Endothelial cell of umbilical vein (primary cell): Measurements from ENCODE around the gene OCA2. TPM values are rescaled to one million over a fixed set of nuclear protein-coding genes. Genes with fewer than 3 reads are reported as not detected.

Experiments
- BruUV-seq: library from RNA; stranded (reverse); fragments of 400-500 nt; replicated peaks from 2 replicates; lab custom pipeline; 2021; lab: Mats Ljungman, UMichigan
- CTCF ChIA-PET: fragments of 300-600, 350-600 bp; sonication (Branson Sonifier 250); formaldehyde crosslinking; loops from one replicate; lab custom pipeline; 2021; ENCODE audit warnings: antibody characterized with exemption, inconsistent platforms; lab: Charles Lee
- POLR2A ChIA-PET: fragments of 300-600, 350-600 bp; sonication (Branson Sonifier 250); formaldehyde crosslinking; loops from one replicate; lab custom pipeline; 2021; ENCODE audit warnings: antibody characterized with exemption, inconsistent platforms; lab: Charles Lee
- DNase-seq: peaks from one replicate; pipeline ENCODE4 v3.0.0-alpha.2; 2011; ENCODE audit warnings: low read depth, low spot score
- FAIRE-seq: peaks from 2 replicates; lab custom pipeline; 2011; peaks lifted over from hg19 to GRCh38; lab: Jason Lieb, UNC
- H2AFZ ChIP-seq: 2 replicates; pipeline ENCODE4 v1.6.0; 2012; ENCODE audit warnings: low read depth, low read length, control low read depth, inconsistent platforms
- H3K27ac ChIP-seq: 2 replicates; pipeline ENCODE4 v1.5.1; 2011; ENCODE audit warnings: low read depth, mild to moderate bottlenecking, control low read depth, low read length, moderate library complexity; ENCODE audit not compliant: insufficient read depth
- H3K27me3 ChIP-seq, 2 experiments: 2 replicates each; pipeline versions ENCODE4 v1.6.0 to v1.6.1; 2011; ENCODE audit warnings: low read length in 2 of 2, mixed read lengths in 1 of 2; ENCODE audit not compliant: control insufficient read depth in 2 of 2, insufficient read depth in 2 of 2
- H3K36me3 ChIP-seq, 2 experiments: 2 replicates in 1 of 2; 3 replicates in 1 of 2; pipeline ENCODE4 v1.5.1; 2011; ENCODE audit warnings: low read length in 2 of 2, mild to moderate bottlenecking in 1 of 2, moderate library complexity in 1 of 2; ENCODE audit not compliant: control insufficient read depth in 2 of 2, insufficient read depth in 2 of 2; ENCODE audit errors: extremely low read depth in 1 of 2
- H3K4me1 ChIP-seq: 3 replicates; pipeline ENCODE4 v1.5.1; 2011; ENCODE audit warnings: mild to moderate bottlenecking, low read length; ENCODE audit not compliant: control insufficient read depth, insufficient read depth; ENCODE audit errors: extremely low read depth
- H3K4me2 ChIP-seq: 2 replicates; pipeline ENCODE4 v1.6.1; 2011; ENCODE audit warnings: low read length, control low read depth, mixed read lengths; ENCODE audit not compliant: insufficient read depth
- H3K4me3 ChIP-seq, 3 experiments: fragments of 200-600 bp in 1 of 3; sonication (generic), shearing (Covaris generic) in 1 of 3; replicated peaks in 1 of 3; 2 replicates each; pipeline ENCODE4 v1.5.1; 2011 to 2016; ENCODE audit warnings: control low read depth in 3 of 3, low read length in 3 of 3, mild to moderate bottlenecking in 2 of 3, inconsistent platforms in 1 of 3, low read depth in 1 of 3, moderate library complexity in 1 of 3; ENCODE audit not compliant: insufficient read depth in 1 of 3
- H3K79me2 ChIP-seq: 2 replicates; pipeline ENCODE4 v1.6.0; 2012; ENCODE audit warnings: low read length, inconsistent platforms; ENCODE audit not compliant: control insufficient read depth, insufficient read depth
- H3K9ac ChIP-seq: replicated peaks from 2 replicates; pipeline ENCODE3; 2011; ENCODE audit warnings: low read length, control low read depth; ENCODE audit not compliant: insufficient read depth; ENCODE audit errors: extremely low read depth
- H3K9me1 ChIP-seq: replicated peaks from 3 replicates; pipeline ENCODE4 v1.6.0; 2011; ENCODE audit warnings: mild to moderate bottlenecking, low read length; ENCODE audit not compliant: control insufficient read depth, insufficient read depth; ENCODE audit errors: extremely low read depth
- H3K9me3 ChIP-seq: replicated peaks from 2 replicates; pipeline ENCODE4 v1.5.1; 2012; ENCODE audit warnings: low read length, inconsistent platforms; ENCODE audit not compliant: control insufficient read depth, insufficient read depth
- H4K20me1 ChIP-seq: replicated peaks from 2 replicates; pipeline ENCODE3; 2011; ENCODE audit warnings: mild to moderate bottlenecking, low read length; ENCODE audit not compliant: control insufficient read depth, insufficient read depth; ENCODE audit errors: extremely low read depth
- EZH2 ChIP-seq: IDR thresholded peaks from 2 replicates; pipeline ENCODE4 v1.6.1; 2012; ENCODE audit warnings: borderline replicate concordance, low read depth, mild to moderate bottlenecking, moderate library complexity, low read length, inconsistent platforms; ENCODE audit not compliant: severe bottlenecking
- FOS ChIP-seq: IDR thresholded peaks from 2 replicates; pipeline ENCODE4 v1.6.1; 2011; ENCODE audit warnings: mild to moderate bottlenecking, low read length, moderate library complexity, borderline replicate concordance; ENCODE audit not compliant: insufficient read depth
- GATA2 ChIP-seq: IDR thresholded peaks from 2 replicates; pipeline ENCODE4 v1.7.0; 2011; ENCODE audit warnings: low read depth, mild to moderate bottlenecking, moderate library complexity, mixed read lengths, low read length; ENCODE audit not compliant: insufficient read length, insufficient read depth
- JUN ChIP-seq: IDR thresholded peaks from 2 replicates; pipeline ENCODE4 v1.6.1; 2011; ENCODE audit warnings: borderline replicate concordance, low read depth; ENCODE audit not compliant: insufficient read length, insufficient read depth
- MYC ChIP-seq: IDR thresholded peaks from one replicate; pipeline ENCODE4 v1.6.1; 2011; ENCODE audit warnings: mild to moderate bottlenecking, low read depth, low read length
- POLR2A ChIP-seq: IDR thresholded peaks from 2 replicates; pipeline ENCODE4 v1.6.1; 2012; ENCODE audit warnings: low read depth, mild to moderate bottlenecking, control low read depth, low read length
- POLR2AphosphoS5 ChIP-seq: IDR thresholded peaks from 2 replicates; pipeline ENCODE4 v1.6.1; 2012; ENCODE audit warnings: low read depth, mild to moderate bottlenecking, control low read depth, low read length, moderate library complexity; ENCODE audit not compliant: insufficient read depth
- dilution Hi-C: fragments of 300-500 bp; cut with MboI; formaldehyde crosslinking; loops from one replicate; pipeline ENCODE4 v1.15.0; 2019; ENCODE audit warnings: low sequenced_read_pairs; ENCODE audit not compliant: extremely low pct_ligation_motif_present
- intact Hi-C: fragments of 100-400 bp; cut with micrococcal nuclease; formaldehyde crosslinking; loops from one replicate; pipeline ENCODE4 v1.10.0; 2022
- polyA plus RNA-seq, 4 experiments: library from polyadenylated mRNA; depleted of rRNA in 3 of 4; stranded (reverse) in 3 of 4; unstranded in 1 of 4; fragments of >200 nt; gene quantifications; 2 replicates each; pipeline versions ENCODE4 v1.2.1 to v1.2.3, GENCODE V29; 2011 to 2012; ENCODE audit warnings: missing spikeins in 1 of 4
- total RNA-seq: library from RNA; stranded (reverse); gene quantifications from 2 replicates; pipeline ENCODE4 v1.2.3, GENCODE V29; 2021
- TF ChIP-seq, protein P1 (sequence below), 2 donors: IDR thresholded peaks; 1 replicate in 1 of 2; 2 replicates in 1 of 2; pipeline ENCODE4 v1.5.1; 2011; ENCODE audit warnings: low read length in 2 of 2, mild to moderate bottlenecking in 2 of 2, moderate library complexity in 2 of 2, control low read depth in 1 of 2, inconsistent platforms in 1 of 2, low read depth in 1 of 2; ENCODE audit not compliant: insufficient read depth in 1 of 2; ENCODE audit errors: extremely low read depth in 1 of 2
- TF ChIP-seq, protein P2 (sequence below): IDR thresholded peaks from 2 replicates; pipeline ENCODE4 v1.6.1; 2011; ENCODE audit not compliant: insufficient read depth, insufficient read length

The OCA2 gene
- total and polyA plus RNA-seq, 2 donors (not counting 3 experiments of a cell fraction or from before 2014, with no cell fraction given): not detected

DNA sequence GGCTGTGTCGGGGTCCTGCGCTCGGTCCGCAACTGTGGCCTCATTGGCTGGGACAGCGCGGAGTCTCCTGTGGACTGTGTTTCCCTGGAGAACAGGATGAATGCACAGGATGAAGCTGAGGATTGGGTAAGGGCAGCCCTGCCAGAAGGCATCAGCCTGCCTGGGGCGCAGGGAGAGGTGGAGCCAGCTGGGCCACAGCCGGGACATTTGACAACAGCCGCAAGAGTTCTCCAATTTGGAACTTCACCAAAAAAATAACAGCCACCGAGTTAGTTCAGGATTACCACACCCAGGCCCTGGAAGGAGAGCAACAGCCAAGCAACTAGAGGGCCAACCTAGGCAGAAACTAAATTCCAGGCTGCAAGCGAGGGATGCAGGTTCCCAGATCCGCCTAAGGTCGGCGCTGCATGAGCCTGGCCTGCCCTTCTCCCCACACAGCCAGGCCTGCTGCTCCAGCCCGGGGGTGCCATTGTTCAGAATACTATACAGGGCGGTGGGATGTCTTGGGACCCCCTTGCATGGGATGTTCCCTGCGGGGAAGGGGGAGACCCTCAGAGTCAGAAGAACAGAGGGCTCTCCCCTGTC lies 229.3 kb downstream of the OCA2 start:
- POLR2A ChIA-PET: no interaction called here
- dilution Hi-C loops: no loop called here

More for the DNA sequence above, 229.3 kb downstream of the OCA2 start:
- no TSS peak for BruUV-seq
- Histone ChIP-seq H2AFZ (no peak overlapping the region), H3K4me2 (no peak overlapping the region), H3K79me2 (no peaks in the 10 kb centered on the region), H3K4me3 (no peak overlapping the region), H3K9me1 (no peaks in the 10 kb centered on the region), H3K27me3 (no peaks in the 10 kb centered on the region), H3K9me3 (peaks cover 14% of the 10 kb centered on the region), H3K9ac (no peak overlapping the region), H4K20me1 (no peaks in the 10 kb centered on the region), H3K4me1 (no peaks in the 10 kb centered on the region), H3K27ac (no peak overlapping the region), H3K36me3 (no peaks in the 10 kb centered on the region)
- CTCF ChIA-PET: no interaction called here
- FAIRE-seq (no peak), DNase-seq (no peak)
- intact Hi-C loops: no loop called here
- TF ChIP-seq POLR2AphosphoS5 (no peak), POLR2A (no peak), EZH2 (no peak), FOS (no peak), GATA2 (no peak), JUN (no peak), MYC (no peak)
- TF ChIP-seq, protein P1, sequence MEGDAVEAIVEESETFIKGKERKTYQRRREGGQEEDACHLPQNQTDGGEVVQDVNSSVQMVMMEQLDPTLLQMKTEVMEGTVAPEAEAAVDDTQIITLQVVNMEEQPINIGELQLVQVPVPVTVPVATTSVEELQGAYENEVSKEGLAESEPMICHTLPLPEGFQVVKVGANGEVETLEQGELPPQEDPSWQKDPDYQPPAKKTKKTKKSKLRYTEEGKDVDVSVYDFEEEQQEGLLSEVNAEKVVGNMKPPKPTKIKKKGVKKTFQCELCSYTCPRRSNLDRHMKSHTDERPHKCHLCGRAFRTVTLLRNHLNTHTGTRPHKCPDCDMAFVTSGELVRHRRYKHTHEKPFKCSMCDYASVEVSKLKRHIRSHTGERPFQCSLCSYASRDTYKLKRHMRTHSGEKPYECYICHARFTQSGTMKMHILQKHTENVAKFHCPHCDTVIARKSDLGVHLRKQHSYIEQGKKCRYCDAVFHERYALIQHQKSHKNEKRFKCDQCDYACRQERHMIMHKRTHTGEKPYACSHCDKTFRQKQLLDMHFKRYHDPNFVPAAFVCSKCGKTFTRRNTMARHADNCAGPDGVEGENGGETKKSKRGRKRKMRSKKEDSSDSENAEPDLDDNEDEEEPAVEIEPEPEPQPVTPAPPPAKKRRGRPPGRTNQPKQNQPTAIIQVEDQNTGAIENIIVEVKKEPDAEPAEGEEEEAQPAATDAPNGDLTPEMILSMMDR (IDR thresholded peaks at IDR 0.05; ENCODE audit: extremely low read depth in 1 of 2, insufficient read depth in 1 of 2, low read depth in 1 of 2, low read length in 2 of 2): no peak
- TF ChIP-seq, protein P2, sequence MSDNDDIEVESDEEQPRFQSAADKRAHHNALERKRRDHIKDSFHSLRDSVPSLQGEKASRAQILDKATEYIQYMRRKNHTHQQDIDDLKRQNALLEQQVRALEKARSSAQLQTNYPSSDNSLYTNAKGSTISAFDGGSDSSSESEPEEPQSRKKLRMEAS: no peak
